Measurements from ENCODE around the gene KIF5C.

KIF5C gene

DNA sequence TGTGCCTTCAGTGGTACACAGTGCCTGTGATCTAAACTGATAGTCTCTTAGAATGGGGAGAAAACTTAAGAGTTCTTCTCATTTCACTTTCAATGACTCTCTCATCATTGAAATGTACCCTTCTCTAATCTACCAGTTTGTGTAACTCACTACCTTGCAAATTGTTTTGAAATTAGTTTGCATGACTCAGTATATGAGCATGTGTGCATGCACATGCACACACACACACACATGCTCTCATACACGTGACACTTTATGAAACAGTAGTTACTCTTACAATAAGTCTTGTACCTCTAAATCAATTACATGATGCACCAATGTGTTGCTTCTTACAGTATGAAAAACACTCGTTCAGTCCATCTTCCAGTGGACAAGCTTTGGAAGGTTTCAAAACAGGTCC is 174.1 kb downstream of the KIF5C start:
- Histone ChIP-seq H3K4me2 (ENCODE audit: low read depth, low read length, poor library complexity, severe bottlenecking) (no peak overlapping the region), H3K27me3 (ENCODE audit: insufficient read depth, low read length, poor library complexity, severe bottlenecking) (no peaks in the 10 kb centered on the region), H3K9me2 (replicated peaks; ENCODE audit: low read depth, low read length) (no peaks in the 10 kb centered on the region), H3F3A (ENCODE audit: low read depth) (no peaks in the 10 kb centered on the region), H3K9me3 (ENCODE audit: insufficient read depth, low read depth, low read length) (0 out of 2 replicates have a peak, but pooled peaks cover 3% of the 10 kb centered on the region), H3K79me2 (ENCODE audit: insufficient read depth, low read length) (no peaks in the 10 kb centered on the region), H3K4me1 (ENCODE audit: insufficient read depth, low read length, poor library complexity, severe bottlenecking) (no peaks in the 10 kb centered on the region), H3K36me3 (ENCODE audit: insufficient read depth, low read length) (no peaks in the 10 kb centered on the region), H3K4me3 (ENCODE audit: low read length, poor library complexity, severe bottlenecking) (no peak overlapping the region), H2AFZ (ENCODE audit: low read length) (no peak overlapping the region), H3K9ac (ENCODE audit: low read depth, low read length, poor library complexity, severe bottlenecking) (no peak overlapping the region), H4K20me1 (ENCODE audit: insufficient read depth, low read length, poor library complexity, severe bottlenecking) (no peaks in the 10 kb centered on the region)
- TF ChIP-seq, protein P1, sequence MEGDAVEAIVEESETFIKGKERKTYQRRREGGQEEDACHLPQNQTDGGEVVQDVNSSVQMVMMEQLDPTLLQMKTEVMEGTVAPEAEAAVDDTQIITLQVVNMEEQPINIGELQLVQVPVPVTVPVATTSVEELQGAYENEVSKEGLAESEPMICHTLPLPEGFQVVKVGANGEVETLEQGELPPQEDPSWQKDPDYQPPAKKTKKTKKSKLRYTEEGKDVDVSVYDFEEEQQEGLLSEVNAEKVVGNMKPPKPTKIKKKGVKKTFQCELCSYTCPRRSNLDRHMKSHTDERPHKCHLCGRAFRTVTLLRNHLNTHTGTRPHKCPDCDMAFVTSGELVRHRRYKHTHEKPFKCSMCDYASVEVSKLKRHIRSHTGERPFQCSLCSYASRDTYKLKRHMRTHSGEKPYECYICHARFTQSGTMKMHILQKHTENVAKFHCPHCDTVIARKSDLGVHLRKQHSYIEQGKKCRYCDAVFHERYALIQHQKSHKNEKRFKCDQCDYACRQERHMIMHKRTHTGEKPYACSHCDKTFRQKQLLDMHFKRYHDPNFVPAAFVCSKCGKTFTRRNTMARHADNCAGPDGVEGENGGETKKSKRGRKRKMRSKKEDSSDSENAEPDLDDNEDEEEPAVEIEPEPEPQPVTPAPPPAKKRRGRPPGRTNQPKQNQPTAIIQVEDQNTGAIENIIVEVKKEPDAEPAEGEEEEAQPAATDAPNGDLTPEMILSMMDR (conservative IDR thresholded peaks at IDR 0.05; ENCODE audit: low read length) = no peak
- TF ChIP-seq EZH2phosphoT487 (IDR thresholded peaks at IDR 0.05; ENCODE audit: borderline replicate concordance) = no peak

GRCh38 chr2:149050188-149050587 is 175.2 kb downstream of the KIF5C start:
- Histone ChIP-seq H3K27me3 (ENCODE audit: insufficient read depth, low read length, poor library complexity, severe bottlenecking) (no peaks in the 10 kb centered on the region), H3K4me3 (ENCODE audit: low read length, poor library complexity, severe bottlenecking) (no peak overlapping the region), H3K9ac (ENCODE audit: low read depth, low read length, poor library complexity, severe bottlenecking) (no peak overlapping the region), H4K20me1 (ENCODE audit: insufficient read depth, low read length, poor library complexity, severe bottlenecking) (no peaks in the 10 kb centered on the region), H3K36me3 (ENCODE audit: insufficient read depth, low read length) (no peaks in the 10 kb centered on the region), H2AFZ (ENCODE audit: low read length) (no peak overlapping the region), H3K79me2 (ENCODE audit: insufficient read depth, low read length) (no peaks in the 10 kb centered on the region), H3K9me2 (replicated peaks; ENCODE audit: low read depth, low read length) (no peaks in the 10 kb centered on the region), H3K4me2 (ENCODE audit: low read depth, low read length, poor library complexity, severe bottlenecking) (no peak overlapping the region), H3K9me3 (ENCODE audit: insufficient read depth, low read depth, low read length) (0 out of 2 replicates have a peak, but pooled peaks cover 3% of the 10 kb centered on the region), H3F3A (ENCODE audit: low read depth) (no peaks in the 10 kb centered on the region), H3K4me1 (ENCODE audit: insufficient read depth, low read length, poor library complexity, severe bottlenecking) (no peaks in the 10 kb centered on the region)
- TF ChIP-seq EZH2phosphoT487 (IDR thresholded peaks at IDR 0.05; ENCODE audit: borderline replicate concordance) = no peak
- TF ChIP-seq, protein P1 (conservative IDR thresholded peaks at IDR 0.05; ENCODE audit: low read length) = no peak

GRCh38 chr2:149055751-149056150 is 180.7 kb downstream of the KIF5C start:
- no peak overlapping the region for H3K4me2 ChIP-seq (ENCODE audit: low read depth, low read length, poor library complexity, severe bottlenecking)
- H3K9ac ChIP-seq (ENCODE audit: low read depth, low read length, poor library complexity, severe bottlenecking) = no peak overlapping the region
- TF ChIP-seq EZH2phosphoT487 (IDR thresholded peaks at IDR 0.05; ENCODE audit: borderline replicate concordance) = no peak
- TF ChIP-seq, protein P1 (conservative IDR thresholded peaks at IDR 0.05; ENCODE audit: low read length) = no peak
- no peaks in the 10 kb centered on the region for H3K27me3 ChIP-seq (ENCODE audit: insufficient read depth, low read length, poor library complexity, severe bottlenecking)
- H3K9me2 ChIP-seq (replicated peaks; ENCODE audit: low read depth, low read length) = no peaks in the 10 kb centered on the region
- no peaks in the 10 kb centered on the region for H3K79me2 ChIP-seq (ENCODE audit: insufficient read depth, low read length)
- H3K4me3 ChIP-seq (ENCODE audit: low read length, poor library complexity, severe bottlenecking) = no peak overlapping the region
- H4K20me1 ChIP-seq (ENCODE audit: insufficient read depth, low read length, poor library complexity, severe bottlenecking) = no peaks in the 10 kb centered on the region
- no peaks in the 10 kb centered on the region for H3F3A ChIP-seq (ENCODE audit: low read depth)
- no peaks in the 10 kb centered on the region for H3K9me3 ChIP-seq (ENCODE audit: insufficient read depth, low read depth, low read length)
- H3K36me3 ChIP-seq (ENCODE audit: insufficient read depth, low read length) = no peaks in the 10 kb centered on the region
- no peak overlapping the region for H2AFZ ChIP-seq (ENCODE audit: low read length)
- H3K4me1 ChIP-seq (ENCODE audit: insufficient read depth, low read length, poor library complexity, severe bottlenecking) = no peaks in the 10 kb centered on the region
